Measurements from ENCODE around the gene KIF2A.

DNA sequence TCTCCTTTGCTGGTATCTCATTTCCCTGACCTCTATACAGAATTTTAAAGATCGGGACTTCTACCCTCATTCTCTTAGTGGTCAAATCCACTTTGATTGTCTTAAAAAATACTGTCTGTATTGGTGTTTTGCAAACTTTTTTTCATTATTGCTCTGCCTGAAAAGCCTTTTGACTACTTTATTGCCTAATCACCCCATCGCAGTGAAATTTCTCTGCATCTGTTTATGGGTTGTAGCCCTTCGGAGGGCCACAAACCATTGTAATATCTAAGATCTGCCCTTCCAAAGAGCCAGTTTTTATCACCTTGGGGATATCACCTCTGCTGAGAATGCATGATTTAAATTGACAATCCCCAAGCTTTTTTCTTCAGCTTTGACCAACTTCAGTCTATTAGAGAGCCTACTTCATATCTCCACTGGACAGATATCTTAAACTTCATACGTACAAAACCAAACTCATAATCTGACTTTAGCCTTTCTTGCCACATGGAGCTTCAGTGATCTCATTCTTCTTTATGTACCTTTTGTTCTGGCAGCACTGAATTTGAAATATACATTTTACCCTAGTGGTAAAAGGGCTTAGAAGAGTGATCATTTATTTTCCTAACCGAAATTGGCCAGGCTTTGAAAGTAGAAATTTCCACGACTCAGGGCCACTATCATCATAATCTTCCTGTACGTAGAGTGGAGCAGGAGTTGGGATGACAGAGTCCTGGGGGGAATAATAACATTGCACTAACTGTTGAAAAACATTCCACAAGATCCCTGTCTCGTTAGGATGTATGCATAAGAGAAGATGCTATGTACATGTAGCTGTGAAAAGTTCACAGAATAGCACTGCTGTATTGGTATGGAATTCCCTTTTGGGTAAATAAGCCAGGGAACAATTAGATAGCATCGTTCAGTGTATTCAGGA is 21.4 kb downstream of the KIF2A start:
- TF ChIP-seq CTCF (IDR thresholded peaks at IDR 0.05) = no peak
- no peak for TF ChIP-seq POLR2A (IDR thresholded peaks at IDR 0.05)

Data from body of pancreas (tissue), 4 donors.